Measurements from ENCODE around the gene BNC1.

- TF ChIP-seq CTCF (IDR thresholded peaks at IDR 0.05), result no peak
- no peak for TF ChIP-seq POLR2A (IDR thresholded peaks at IDR 0.05)
Measured at GRCh38 chr15:83306561-83306960, 22.1 kb upstream of the BNC1 start.
